HCT116 (cell line): ENCODE measurements around the gene TEKT5. TPM values are rescaled to one million over a fixed set of nuclear protein-coding genes. Genes with fewer than 3 reads are reported as not detected.

Source experiments
- ATAC-seq: fragments of 200-7000 bp; cut with Tn5 transposase; 2 replicates; pipeline ENCODE4 v1.9.1; 2020; ENCODE audit warnings: mild to moderate bottlenecking, moderate library complexity
- BruUV-seq: library from RNA; stranded (reverse); fragments of 400-500 nt; replicated peaks from 2 replicates; lab custom pipeline; 2021; lab: Mats Ljungman, UMichigan
- CTCF ChIA-PET: fragments of 300-600 bp; sonication (Branson Sonifier 250); formaldehyde crosslinking; loops from one replicate; lab custom pipeline; 2021; ENCODE audit warnings: antibody characterized with exemption; lab: Charles Lee
- POLR2A ChIA-PET: fragments of 300-600, 350-600 bp; sonication (Branson Sonifier 250); formaldehyde crosslinking; loops from one replicate; lab custom pipeline; 2021; ENCODE audit warnings: antibody characterized with exemption; lab: Charles Lee
- RAD21 ChIA-PET, 2 experiments: fragments of 300-600 bp; sonication (Branson Sonifier 250); formaldehyde crosslinking; loops; one replicate each; lab custom pipeline; 2023; ENCODE audit warnings: low total read pairs in 2 of 2; ENCODE audit not compliant: uncharacterized antibody in 2 of 2, unreplicated experiment in 2 of 2, low non-redundant PET in 1 of 2; lab: Charles Lee
- DNase-seq: peaks from one replicate; pipeline ENCODE4 v3.0.0-alpha.2; 2010; ENCODE audit warnings: low read depth, low spot score
- H2AFZ ChIP-seq: fragments of 200-600 bp; shearing (Covaris generic), sonication (generic); 2 replicates; pipeline ENCODE4 v1.6.1; 2017; ENCODE audit warnings: low read depth, mixed run types, mixed read lengths, antibody characterized with exemption, low read length; ENCODE audit not compliant: poor library complexity, severe bottlenecking
- H3K27ac ChIP-seq: 2 replicates; pipeline ENCODE4 v1.5.1; 2012; ENCODE audit warnings: low read depth, low read length
- H3K27me3 ChIP-seq: fragments of 200-600 bp; sonication (generic); 2 replicates; pipeline ENCODE4 v1.6.1; 2016; ENCODE audit warnings: mixed run types, low read length, mixed read lengths; ENCODE audit not compliant: insufficient read depth
- H3K36me3 ChIP-seq, 2 experiments: fragments of 200-500 bp in 1 of 2; fragments of 200-600 bp in 1 of 2; sonication (Bioruptor generic) in 1 of 2; sonication (generic) in 1 of 2; 2 replicates each; pipeline versions ENCODE4 v1.5.1 to v1.6.1; 2014 to 2016; ENCODE audit warnings: low read length in 2 of 2, inconsistent platforms in 1 of 2, mixed read lengths in 1 of 2, mixed run types in 1 of 2; ENCODE audit not compliant: insufficient read depth in 2 of 2, control insufficient read depth in 1 of 2
- H3K4me1 ChIP-seq, 2 experiments: fragments of 200-600 bp in 1 of 2; sonication (generic) in 1 of 2; 2 replicates each; pipeline versions ENCODE4 v1.5.1 to v1.6.1; 2012 to 2017; ENCODE audit warnings: low read length in 2 of 2, inconsistent platforms in 1 of 2, mild to moderate bottlenecking in 1 of 2, mixed read lengths in 1 of 2, mixed run types in 1 of 2, moderate library complexity in 1 of 2; ENCODE audit not compliant: insufficient read depth in 2 of 2, control insufficient read depth in 1 of 2
- H3K4me2 ChIP-seq: fragments of 200-600 bp; sonication (generic); 2 replicates; pipeline ENCODE4 v1.6.1; 2017; ENCODE audit warnings: mixed run types, low read length, mixed read lengths
- H3K4me3 ChIP-seq, 2 experiments: fragments of 200-600 bp in 1 of 2; sonication (generic) in 1 of 2; replicated peaks in 1 of 2; 2 replicates each; pipeline ENCODE4 v1.5.1; 2011 to 2016; ENCODE audit warnings: low read length in 2 of 2, control low read depth in 1 of 2, low read depth in 1 of 2, mild to moderate bottlenecking in 1 of 2, mixed read lengths in 1 of 2, mixed run types in 1 of 2
- H3K79me2 ChIP-seq: fragments of 200-600 bp; sonication (generic); 2 replicates; pipeline ENCODE4 v1.6.1; 2017; ENCODE audit warnings: mild to moderate bottlenecking, mixed run types, low read length, moderate library complexity, mixed read lengths; ENCODE audit not compliant: insufficient read depth
- H3K9ac ChIP-seq: fragments of 200-600 bp; sonication (generic); 2 replicates; pipeline ENCODE4 v1.6.1; 2016; ENCODE audit warnings: low read length, mixed read lengths
- H3K9me2 ChIP-seq: fragments of 200-600 bp; sonication (generic), shearing (Covaris generic); 2 replicates; pipeline ENCODE4 v1.6.1; 2017; ENCODE audit warnings: mixed run types, mild to moderate bottlenecking, moderate library complexity; ENCODE audit not compliant: insufficient read depth
- H3K9me3 ChIP-seq, 2 experiments: fragments of 200-500 bp in 1 of 2; fragments of 200-600 bp in 1 of 2; sonication (Bioruptor generic) in 1 of 2; sonication (generic) in 1 of 2; 2 replicates each; pipeline ENCODE4 v1.6.1; 2014 to 2017; ENCODE audit warnings: low read length in 2 of 2, mixed read lengths in 2 of 2, inconsistent platforms in 1 of 2, low read depth in 1 of 2, mild to moderate bottlenecking in 1 of 2, mixed run types in 1 of 2, moderate library complexity in 1 of 2; ENCODE audit not compliant: control insufficient read depth in 1 of 2, insufficient read depth in 1 of 2
- H4K20me1 ChIP-seq: fragments of 200-600 bp; sonication (generic), shearing (Covaris generic); 2 replicates; pipeline ENCODE4 v1.6.1; 2017; ENCODE audit warnings: mixed run types, mild to moderate bottlenecking, moderate library complexity; ENCODE audit not compliant: insufficient read depth
- CTCF ChIP-seq, 3 experiments: fragments of 200-600 bp in 1 of 3; sonication (generic) in 1 of 3; IDR thresholded peaks in 2 of 3; conservative IDR thresholded peaks in 1 of 3; 2 replicates each; pipeline ENCODE4 v1.5.1; 2012 to 2017; ENCODE audit warnings: low read depth in 2 of 3, low read length in 2 of 3, antibody characterized with exemption in 1 of 3, borderline replicate concordance in 1 of 3, control low read depth in 1 of 3, mild to moderate bottlenecking in 1 of 3, mixed read lengths in 1 of 3, mixed run types in 1 of 3, moderate library complexity in 1 of 3; ENCODE audit not compliant: insufficient read depth in 1 of 3
- ELF1 ChIP-seq: IDR thresholded peaks from 2 replicates; pipeline ENCODE4 v1.6.1; 2012; ENCODE audit warnings: low read depth, borderline replicate concordance
- JUND ChIP-seq: IDR thresholded peaks from 2 replicates; pipeline ENCODE4 v1.6.1; 2012
- SIN3A ChIP-seq: IDR thresholded peaks from 2 replicates; pipeline ENCODE4 v1.6.1; 2012; ENCODE audit warnings: low read depth
- SP1 ChIP-seq: IDR thresholded peaks from 2 replicates; pipeline ENCODE4 v1.6.1; 2012; ENCODE audit warnings: low read depth
- SRF ChIP-seq: IDR thresholded peaks from 2 replicates; pipeline ENCODE4 v1.6.1; 2012; ENCODE audit warnings: low read depth
- YY1 ChIP-seq: IDR thresholded peaks from 2 replicates; pipeline ENCODE4 v1.6.1; 2011; ENCODE audit warnings: low read length, low read depth, moderate library complexity, mild to moderate bottlenecking; ENCODE audit not compliant: insufficient replicate concordance; ENCODE audit errors: extremely low read depth
- intact Hi-C: fragments of 100-400 bp; cut with micrococcal nuclease; formaldehyde crosslinking; loops from 2 replicates; pipeline ENCODE4 v1.10.0; 2022
- total RNA-seq: library from RNA; stranded (reverse); gene quantifications from one replicate; pipeline ENCODE4 v1.2.1, GENCODE V29; 2021; ENCODE audit not compliant: unreplicated experiment
- TF ChIP-seq, protein P1 (sequence below): IDR thresholded peaks from 2 replicates; pipeline ENCODE4 v1.6.1; 2011; ENCODE audit warnings: mild to moderate bottlenecking, low read length, moderate library complexity; ENCODE audit not compliant: insufficient replicate concordance; ENCODE audit errors: extremely low read depth

TEKT5 gene
- total RNA-seq, 1 experiment from 2014 or later: 0.37 TPM

DNA sequence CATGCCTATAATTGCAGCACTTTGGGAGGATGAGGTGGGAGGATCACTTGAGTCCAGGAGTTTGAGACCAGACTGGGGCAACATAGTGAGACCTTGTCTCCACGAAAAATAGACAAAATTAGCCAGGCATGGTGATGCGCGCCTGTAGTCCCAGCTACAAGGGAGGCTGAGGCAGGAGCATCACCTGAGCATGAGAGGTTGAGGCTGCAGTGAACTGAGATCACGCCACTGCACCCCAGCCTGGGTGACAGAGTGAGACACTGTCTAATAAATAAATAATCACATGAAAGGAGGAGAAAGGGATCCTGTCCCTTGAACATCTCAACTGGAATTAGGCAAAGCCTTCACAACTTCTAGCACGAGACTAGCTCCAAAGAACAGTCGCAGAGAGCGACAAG, 53.2 kb downstream of the TEKT5 start (continued):
- TF ChIP-seq CTCF (IDR thresholded peaks at IDR 0.05 in 2 of 3, conservative IDR thresholded peaks at IDR 0.05 in 1 of 3; ENCODE audit: borderline replicate concordance in 1 of 3, insufficient read depth in 1 of 3, low read depth in 2 of 3, low read length in 2 of 3): no peak

DNA sequence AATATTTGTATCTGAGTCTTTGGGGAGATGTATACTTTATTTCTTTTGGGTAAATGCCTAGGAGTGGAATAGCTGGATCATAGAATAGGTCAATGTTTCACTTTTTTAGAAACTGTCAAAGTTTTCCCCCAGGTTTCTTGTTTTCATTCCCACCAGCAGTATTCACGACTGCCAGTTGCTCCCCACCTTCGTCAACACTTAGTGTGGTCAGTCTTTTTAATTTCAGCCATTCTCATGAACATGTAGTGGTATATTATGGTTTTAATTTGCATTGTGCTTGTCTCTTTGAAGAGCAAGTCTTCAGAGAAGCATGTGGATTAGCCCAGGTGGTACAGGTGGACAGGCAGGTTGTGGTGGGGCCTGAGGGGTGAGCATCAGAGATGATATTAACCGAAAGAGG, 53.8 kb downstream of the TEKT5 start:
- Histone ChIP-seq H3K36me3 (no peaks in the 10 kb centered on the region), H3K27ac (no peak overlapping the region), H3K4me1 (no peaks in the 10 kb centered on the region), H3K9ac (no peak overlapping the region), H4K20me1 (no peaks in the 10 kb centered on the region), H3K27me3 (no peaks in the 10 kb centered on the region; the same call in 1 of the 2 replicates), H3K4me2 (no peak overlapping the region), H3K79me2 (no peaks in the 10 kb centered on the region), H3K9me3 (no peaks in the 10 kb centered on the region), H2AFZ (no peak overlapping the region), H3K4me3 (no peak overlapping the region), H3K9me2 (no peaks in the 10 kb centered on the region)
- RAD21 ChIA-PET: no interaction called here
- DNase-seq (no peak), ATAC-seq (no peak)
- TF ChIP-seq ELF1 (no peak), JUND (no peak), SP1 (no peak), SIN3A (no peak), YY1 (no peak), SRF (no peak)
- TF ChIP-seq, protein P1, sequence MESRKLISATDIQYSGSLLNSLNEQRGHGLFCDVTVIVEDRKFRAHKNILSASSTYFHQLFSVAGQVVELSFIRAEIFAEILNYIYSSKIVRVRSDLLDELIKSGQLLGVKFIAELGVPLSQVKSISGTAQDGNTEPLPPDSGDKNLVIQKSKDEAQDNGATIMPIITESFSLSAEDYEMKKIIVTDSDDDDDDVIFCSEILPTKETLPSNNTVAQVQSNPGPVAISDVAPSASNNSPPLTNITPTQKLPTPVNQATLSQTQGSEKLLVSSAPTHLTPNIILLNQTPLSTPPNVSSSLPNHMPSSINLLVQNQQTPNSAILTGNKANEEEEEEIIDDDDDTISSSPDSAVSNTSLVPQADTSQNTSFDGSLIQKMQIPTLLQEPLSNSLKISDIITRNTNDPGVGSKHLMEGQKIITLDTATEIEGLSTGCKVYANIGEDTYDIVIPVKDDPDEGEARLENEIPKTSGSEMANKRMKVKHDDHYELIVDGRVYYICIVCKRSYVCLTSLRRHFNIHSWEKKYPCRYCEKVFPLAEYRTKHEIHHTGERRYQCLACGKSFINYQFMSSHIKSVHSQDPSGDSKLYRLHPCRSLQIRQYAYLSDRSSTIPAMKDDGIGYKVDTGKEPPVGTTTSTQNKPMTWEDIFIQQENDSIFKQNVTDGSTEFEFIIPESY: no peak
- BruUV-seq: no TSS peak
- CTCF ChIA-PET: no interaction called here
- POLR2A ChIA-PET: no interaction called here
- intact Hi-C loops: no loop called here
